Measurements from ENCODE around the gene GATA3. TPM values are rescaled to one million over a fixed set of nuclear protein-coding genes. Genes with fewer than 3 reads are reported as not detected.

The GATA3 gene
- total RNA-seq, 1 experiment from 2014 or later, result 5.0 TPM

DNA sequence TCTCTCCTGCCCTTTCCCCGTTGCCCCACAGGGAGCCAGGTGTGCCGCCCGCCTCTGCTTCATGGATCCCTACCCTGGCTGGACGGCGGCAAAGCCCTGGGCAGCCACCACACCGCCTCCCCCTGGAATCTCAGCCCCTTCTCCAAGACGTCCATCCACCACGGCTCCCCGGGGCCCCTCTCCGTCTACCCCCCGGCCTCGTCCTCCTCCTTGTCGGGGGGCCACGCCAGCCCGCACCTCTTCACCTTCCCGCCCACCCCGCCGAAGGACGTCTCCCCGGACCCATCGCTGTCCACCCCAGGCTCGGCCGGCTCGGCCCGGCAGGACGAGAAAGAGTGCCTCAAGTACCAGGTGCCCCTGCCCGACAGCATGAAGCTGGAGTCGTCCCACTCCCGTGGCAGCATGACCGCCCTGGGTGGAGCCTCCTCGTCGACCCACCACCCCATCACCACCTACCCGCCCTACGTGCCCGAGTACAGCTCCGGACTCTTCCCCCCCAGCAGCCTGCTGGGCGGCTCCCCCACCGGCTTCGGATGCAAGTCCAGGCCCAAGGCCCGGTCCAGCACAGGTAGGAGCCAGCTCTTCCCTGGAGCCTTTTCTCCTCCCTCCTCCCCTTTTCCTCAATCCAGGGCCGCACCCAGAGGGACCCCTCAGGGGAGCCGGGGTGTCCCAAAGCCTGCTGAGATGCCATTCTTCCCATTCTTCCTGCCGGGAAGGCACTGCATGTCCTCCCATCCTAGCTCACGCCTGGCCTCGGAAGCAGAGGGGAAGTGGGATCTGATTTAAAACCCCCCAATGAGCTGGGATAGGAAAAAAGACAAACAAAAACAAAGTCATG is 4.0 kb downstream of the GATA3 start:
- DNase-seq, result no peak
- Mint-ChIP-seq H3K27ac (ENCODE audit: unreplicated experiment) (no peak overlapping the region), H3K9me3 (ENCODE audit: low read depth, unreplicated experiment) (no peaks in the 10 kb centered on the region), H3K36me3 (ENCODE audit: insufficient read depth, unreplicated experiment) (peaks cover 29% of the 10 kb centered on the region), H3K4me3 (ENCODE audit: low read depth, unreplicated experiment) (no peak overlapping the region), H3K27me3 (ENCODE audit: unreplicated experiment) (no peaks in the 10 kb centered on the region), H3K4me1 (ENCODE audit: low read depth, unreplicated experiment) (no peaks in the 10 kb centered on the region)
- intact Hi-C loops (cut with micrococcal nuclease; ENCODE audit: unreplicated experiment), result loop anchor here (10.0 kb wide), 1 partner anchor 246 kb away; no protein-coding TSS in a partner anchor
- CTCF ChIA-PET, result interaction anchor here (0.6 kb wide), 1 partner anchor 35 kb away, joined by 5 read pairs; no protein-coding TSS in a partner anchor
- BruUV-seq (replicated peaks), result no TSS peak
- TF ChIP-seq, protein P1, sequence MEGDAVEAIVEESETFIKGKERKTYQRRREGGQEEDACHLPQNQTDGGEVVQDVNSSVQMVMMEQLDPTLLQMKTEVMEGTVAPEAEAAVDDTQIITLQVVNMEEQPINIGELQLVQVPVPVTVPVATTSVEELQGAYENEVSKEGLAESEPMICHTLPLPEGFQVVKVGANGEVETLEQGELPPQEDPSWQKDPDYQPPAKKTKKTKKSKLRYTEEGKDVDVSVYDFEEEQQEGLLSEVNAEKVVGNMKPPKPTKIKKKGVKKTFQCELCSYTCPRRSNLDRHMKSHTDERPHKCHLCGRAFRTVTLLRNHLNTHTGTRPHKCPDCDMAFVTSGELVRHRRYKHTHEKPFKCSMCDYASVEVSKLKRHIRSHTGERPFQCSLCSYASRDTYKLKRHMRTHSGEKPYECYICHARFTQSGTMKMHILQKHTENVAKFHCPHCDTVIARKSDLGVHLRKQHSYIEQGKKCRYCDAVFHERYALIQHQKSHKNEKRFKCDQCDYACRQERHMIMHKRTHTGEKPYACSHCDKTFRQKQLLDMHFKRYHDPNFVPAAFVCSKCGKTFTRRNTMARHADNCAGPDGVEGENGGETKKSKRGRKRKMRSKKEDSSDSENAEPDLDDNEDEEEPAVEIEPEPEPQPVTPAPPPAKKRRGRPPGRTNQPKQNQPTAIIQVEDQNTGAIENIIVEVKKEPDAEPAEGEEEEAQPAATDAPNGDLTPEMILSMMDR (IDR thresholded peaks at IDR 0.05; ENCODE audit: unreplicated experiment), result no peak

DNA sequence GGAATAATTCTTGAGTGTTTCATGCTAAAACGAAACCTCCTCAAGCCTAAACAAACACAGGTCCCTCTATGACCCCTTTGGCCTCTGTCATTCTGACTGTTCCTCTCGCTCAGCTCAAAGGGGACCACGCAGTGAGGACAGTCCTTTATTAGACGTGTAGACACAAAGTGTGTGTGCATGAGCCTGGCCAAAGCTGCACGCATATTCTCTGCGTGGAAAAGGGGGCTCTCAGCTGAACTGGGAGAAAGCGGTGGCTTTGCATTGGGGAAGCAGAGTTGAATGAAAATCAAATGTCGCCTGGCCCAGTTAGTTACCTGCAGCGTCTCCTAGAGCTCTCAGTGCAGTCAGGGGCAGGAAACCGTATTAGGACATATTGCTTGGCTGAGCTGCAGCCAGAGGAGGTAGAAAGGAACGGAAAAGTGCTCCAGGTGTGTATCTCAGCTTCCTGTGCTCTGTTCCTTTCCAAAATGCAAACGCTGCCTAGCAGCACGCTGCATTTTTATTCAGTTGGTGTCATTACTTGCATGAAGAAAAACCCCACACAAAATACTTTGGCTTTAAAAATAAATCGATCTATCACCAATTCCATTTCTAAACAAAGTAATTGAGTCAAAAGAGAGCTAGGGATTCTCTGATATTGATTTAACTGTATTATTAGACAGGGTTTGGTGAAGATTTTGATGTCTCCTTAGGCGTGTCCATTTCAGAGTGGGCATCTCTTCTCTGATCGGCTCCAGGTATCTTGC is 4.9 kb downstream of the GATA3 start:
- CTCF ChIA-PET, result interaction anchor here (0.5 kb wide), 1 partner anchor 401 kb away, joined by 4 read pairs; no protein-coding TSS in a partner anchor
- no peak overlapping the region for H3K4me3 Mint-ChIP-seq (ENCODE audit: low read depth, unreplicated experiment)
- no peak for DNase-seq
- TF ChIP-seq, protein P1 (IDR thresholded peaks at IDR 0.05; ENCODE audit: unreplicated experiment), result no peak
- H3K27me3 Mint-ChIP-seq (ENCODE audit: unreplicated experiment), result no peaks in the 10 kb centered on the region
- BruUV-seq (replicated peaks), result no TSS peak
- peaks cover 21% of the 10 kb centered on the region for H3K36me3 Mint-ChIP-seq (ENCODE audit: insufficient read depth, unreplicated experiment)
- intact Hi-C loops (cut with micrococcal nuclease; ENCODE audit: unreplicated experiment), result loop anchor here (10.0 kb wide), 1 partner anchor 245 kb away; no protein-coding TSS in a partner anchor
- H3K9me3 Mint-ChIP-seq (ENCODE audit: low read depth, unreplicated experiment), result no peaks in the 10 kb centered on the region
- H3K4me1 Mint-ChIP-seq (ENCODE audit: low read depth, unreplicated experiment), result no peaks in the 10 kb centered on the region
- H3K27ac Mint-ChIP-seq (ENCODE audit: unreplicated experiment), result no peak overlapping the region

DNA sequence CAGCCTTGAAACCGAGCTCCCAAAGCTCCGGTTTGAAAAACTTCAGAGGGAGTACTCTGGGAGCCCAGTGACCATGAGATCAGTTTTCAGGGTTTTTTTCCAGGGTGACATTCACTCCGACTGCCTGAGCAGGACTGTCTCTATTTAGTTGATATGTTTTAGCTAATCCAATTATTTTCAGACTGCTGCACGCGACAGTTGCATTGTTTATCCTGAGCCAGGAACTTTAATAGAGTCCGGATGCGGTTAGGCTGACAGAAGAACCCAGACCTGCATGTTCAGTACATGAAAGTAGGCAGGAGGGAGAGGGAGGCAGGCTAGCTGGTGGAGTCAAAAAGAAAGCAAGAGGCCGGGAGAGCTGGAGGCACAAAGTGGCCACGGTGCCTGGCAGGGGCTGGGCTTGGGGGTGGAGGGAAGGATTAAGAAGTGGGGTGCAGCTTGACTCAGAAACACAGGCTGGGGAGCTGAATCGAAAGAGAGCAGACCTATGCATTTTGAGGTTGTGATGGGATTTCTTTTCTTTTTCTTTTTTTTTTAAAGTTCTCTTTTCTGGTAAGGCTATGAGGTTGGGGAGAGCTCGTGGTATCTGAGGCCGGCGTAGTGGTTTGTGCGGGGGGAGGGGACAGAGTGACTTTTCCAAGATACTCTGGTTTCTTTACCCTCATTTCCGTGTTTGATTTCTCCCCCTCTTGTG is 5.7 kb downstream of the GATA3 start:
- CTCF ChIA-PET, result interaction anchor here (0.5 kb wide), 1 partner anchor 401 kb away, joined by 4 read pairs; no protein-coding TSS in a partner anchor
- no peaks in the 10 kb centered on the region for H3K27me3 Mint-ChIP-seq (ENCODE audit: unreplicated experiment)
- H3K4me1 Mint-ChIP-seq (ENCODE audit: low read depth, unreplicated experiment), result no peaks in the 10 kb centered on the region
- TF ChIP-seq, protein P1 (IDR thresholded peaks at IDR 0.05; ENCODE audit: unreplicated experiment), result no peak
- H3K9me3 Mint-ChIP-seq (ENCODE audit: low read depth, unreplicated experiment), result no peaks in the 10 kb centered on the region
- no TSS peak for BruUV-seq (replicated peaks)
- no peak for DNase-seq
- H3K36me3 Mint-ChIP-seq (ENCODE audit: insufficient read depth, unreplicated experiment), result peaks cover 16% of the 10 kb centered on the region
- no peak overlapping the region for H3K4me3 Mint-ChIP-seq (ENCODE audit: low read depth, unreplicated experiment)
- H3K27ac Mint-ChIP-seq (ENCODE audit: unreplicated experiment), result no peak overlapping the region
- intact Hi-C loops (cut with micrococcal nuclease; ENCODE audit: unreplicated experiment), result no loop called here

DNA sequence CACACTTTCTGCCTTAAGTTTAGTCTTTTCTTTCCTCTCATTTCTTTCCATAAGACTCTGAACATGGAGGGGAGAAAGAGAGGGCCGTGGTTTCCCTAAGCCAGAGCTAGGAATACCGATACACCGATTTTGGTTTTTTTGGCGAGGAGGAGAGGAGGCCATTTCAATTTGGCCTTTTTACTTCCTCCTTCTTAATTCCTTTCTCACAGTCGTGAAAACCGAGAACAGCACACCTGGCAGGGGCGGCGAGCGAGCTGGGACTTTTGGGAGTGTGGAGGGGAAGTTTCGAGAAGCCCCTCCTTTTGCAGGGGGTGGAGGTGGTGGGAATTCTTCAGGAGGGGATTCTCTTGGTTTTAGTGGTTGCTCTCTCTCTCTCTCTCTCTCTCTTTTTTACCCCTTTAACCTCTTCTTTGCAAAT is 6.2 kb downstream of the GATA3 start:
- no peak overlapping the region for H3K4me3 Mint-ChIP-seq (ENCODE audit: low read depth, unreplicated experiment)
- H3K27ac Mint-ChIP-seq (ENCODE audit: unreplicated experiment), result no peak overlapping the region
- no peak for DNase-seq
- intact Hi-C loops (cut with micrococcal nuclease; ENCODE audit: unreplicated experiment), result no loop called here
- TF ChIP-seq, protein P1 (IDR thresholded peaks at IDR 0.05; ENCODE audit: unreplicated experiment), result no peak
- no peaks in the 10 kb centered on the region for H3K27me3 Mint-ChIP-seq (ENCODE audit: unreplicated experiment)
- BruUV-seq (replicated peaks), result no TSS peak
- H3K9me3 Mint-ChIP-seq (ENCODE audit: low read depth, unreplicated experiment), result no peaks in the 10 kb centered on the region
- CTCF ChIA-PET, result no interaction called here
- no peaks in the 10 kb centered on the region for H3K4me1 Mint-ChIP-seq (ENCODE audit: low read depth, unreplicated experiment)
- H3K36me3 Mint-ChIP-seq (ENCODE audit: insufficient read depth, unreplicated experiment), result peaks cover 18% of the 10 kb centered on the region
